HEK293 (cell line): ENCODE measurements around the gene FZR1.

Experiments
- BCL11B ChIP-seq: fragments of 450-650 bp; formaldehyde crosslinking; IDR thresholded peaks from 2 replicates; pipeline ENCODE4 v1.5.1; 2016; ENCODE audit warnings: low read depth, missing biosample characterization, missing genetic modification characterization
- FEZF1 ChIP-seq: fragments of 450-650 bp; formaldehyde crosslinking; IDR thresholded peaks from 2 replicates; pipeline ENCODE4 v1.5.1; 2016; ENCODE audit warnings: missing biosample characterization, missing genetic modification characterization
- HIC1 ChIP-seq: fragments of 450-650 bp; formaldehyde crosslinking; IDR thresholded peaks from 2 replicates; pipeline ENCODE4 v1.5.1; 2016; ENCODE audit warnings: missing biosample characterization, missing genetic modification characterization
- HOXD13 ChIP-seq: sonication (generic); formaldehyde crosslinking; IDR thresholded peaks from 2 replicates; pipeline ENCODE4 v1.8.0; 2022; ENCODE audit warnings: missing genetic modification reagents, borderline replicate concordance
- KLF9 ChIP-seq: fragments of 450-650 bp; formaldehyde crosslinking; IDR thresholded peaks from 2 replicates; pipeline ENCODE4 v1.5.1; 2016; ENCODE audit warnings: missing biosample characterization, missing genetic modification characterization, low read depth
- PRDM2 ChIP-seq: fragments of 450-650 bp; formaldehyde crosslinking; IDR thresholded peaks from 2 replicates; pipeline ENCODE4 v1.5.1; 2016; ENCODE audit warnings: missing biosample characterization, missing genetic modification characterization, borderline replicate concordance
- SP3 ChIP-seq: fragments of 450-650 bp; formaldehyde crosslinking; IDR thresholded peaks from 2 replicates; pipeline ENCODE4 v1.5.1; 2016; ENCODE audit warnings: missing biosample characterization, missing genetic modification characterization
- SP7 ChIP-seq: fragments of 450-650 bp; formaldehyde crosslinking; IDR thresholded peaks from 2 replicates; pipeline ENCODE4 v1.5.1; 2016; ENCODE audit warnings: missing biosample characterization, missing genetic modification characterization
- YY1 ChIP-seq: fragments of 450-650 bp; formaldehyde crosslinking; IDR thresholded peaks from 2 replicates; pipeline ENCODE4 v1.5.1; 2018; ENCODE audit warnings: missing biosample characterization, missing genetic modification characterization
- ZBTB20 ChIP-seq: fragments of 450-650 bp; formaldehyde crosslinking; IDR thresholded peaks from 2 replicates; pipeline ENCODE4 v1.5.1; 2016; ENCODE audit warnings: missing biosample characterization, missing genetic modification characterization
- ZBTB26 ChIP-seq: fragments of 450-650 bp; formaldehyde crosslinking; optimal IDR thresholded peaks from 2 replicates; pipeline ENCODE3; 2016; ENCODE audit warnings: missing biosample characterization, mild to moderate bottlenecking, missing genetic modification characterization
- ZFP69B ChIP-seq: fragments of 450-650 bp; formaldehyde crosslinking; IDR thresholded peaks from 2 replicates; pipeline ENCODE4 v1.5.1; 2016; ENCODE audit warnings: missing biosample characterization, missing genetic modification characterization
- ZNF140 ChIP-seq: fragments of 450-650 bp; formaldehyde crosslinking; IDR thresholded peaks from 2 replicates; pipeline ENCODE4 v1.5.1; 2016; ENCODE audit warnings: missing biosample characterization, missing genetic modification characterization
- ZNF146 ChIP-seq: fragments of 450-650 bp; formaldehyde crosslinking; IDR thresholded peaks from 2 replicates; pipeline ENCODE4 v1.5.1; 2016; ENCODE audit warnings: missing biosample characterization, missing genetic modification characterization
- ZNF175 ChIP-seq: fragments of 450-650 bp; formaldehyde crosslinking; IDR thresholded peaks from 2 replicates; pipeline ENCODE4 v1.5.1; 2016; ENCODE audit warnings: missing biosample characterization, missing genetic modification characterization
- ZNF239 ChIP-seq: fragments of 450-650 bp; formaldehyde crosslinking; IDR thresholded peaks from 2 replicates; pipeline ENCODE4 v1.5.1; 2016; ENCODE audit warnings: missing biosample characterization, missing genetic modification characterization
- ZNF26 ChIP-seq: fragments of 450-650 bp; formaldehyde crosslinking; IDR thresholded peaks from 2 replicates; pipeline ENCODE4 v1.5.1; 2016; ENCODE audit warnings: missing biosample characterization, missing genetic modification characterization
- ZNF394 ChIP-seq: fragments of 450-650 bp; formaldehyde crosslinking; IDR thresholded peaks from 2 replicates; pipeline ENCODE4 v1.5.1; 2016; ENCODE audit warnings: missing biosample characterization, missing genetic modification characterization, mild to moderate bottlenecking, moderate library complexity, borderline replicate concordance
- ZNF555 ChIP-seq: fragments of 450-650 bp; formaldehyde crosslinking; conservative IDR thresholded peaks from 2 replicates; pipeline ENCODE4 v1.5.1; 2017; ENCODE audit warnings: missing biosample characterization, mild to moderate bottlenecking, missing genetic modification characterization, inconsistent platforms
- ZNF561 ChIP-seq: fragments of 450-650 bp; IDR thresholded peaks from 2 replicates; pipeline ENCODE4 v1.5.1; 2018; ENCODE audit warnings: missing biosample characterization, missing genetic modification characterization, borderline replicate concordance
- ZNF580 ChIP-seq: fragments of 450-650 bp; formaldehyde crosslinking; IDR thresholded peaks from 2 replicates; pipeline ENCODE4 v1.5.1; 2016; ENCODE audit warnings: missing biosample characterization, missing genetic modification characterization
- ZSCAN5A ChIP-seq: fragments of 450-650 bp; formaldehyde crosslinking; IDR thresholded peaks from 2 replicates; pipeline ENCODE4 v1.5.1; 2016; ENCODE audit warnings: missing biosample characterization, missing genetic modification characterization

Gene FZR1

GRCh38 chr19:3505598-3506383 lies at the start of gene FZR1 (continued):
- peak; percentile 60; the same call in 1 of the 2 replicates for TF ChIP-seq ZSCAN5A (tag by site-specific recombination)
- TF ChIP-seq HIC1 (tag by site-specific recombination): peak; percentile 96
- peak; percentile 89 for TF ChIP-seq SP3 (tag by site-specific recombination)
- peak; percentile 48; the same call in 1 of the 2 replicates for TF ChIP-seq ZNF394 (tag by site-specific recombination)
- peak; percentile 59; the same call in 1 of the 2 replicates for TF ChIP-seq SP7 (tag by site-specific recombination)
- TF ChIP-seq ZNF175 (tag by site-specific recombination): no peak
- TF ChIP-seq ZBTB20 (tag by site-specific recombination): peak; percentile 8; the same call in 1 of the 2 replicates
- no peak; the same call in 1 of the 2 replicates for TF ChIP-seq FEZF1 (tag by site-specific recombination)
- TF ChIP-seq ZNF146 (tag by site-specific recombination): no peak
- TF ChIP-seq ZNF555: no peak
- peak; percentile 14; the same call in 1 of the 2 replicates for TF ChIP-seq BCL11B
- TF ChIP-seq ZNF26: no peak
- TF ChIP-seq KLF9 (tag by site-specific recombination): peak; percentile 97
- TF ChIP-seq ZNF140: no peak
- TF ChIP-seq ZFP69B (tag by site-specific recombination): peak; percentile 71
- no peak for TF ChIP-seq ZNF239
- TF ChIP-seq HOXD13 (CRISPR knock-in tag): no peak
- peak; percentile 66 for TF ChIP-seq ZBTB26 (tag by site-specific recombination)
- peak; percentile 65; the same call in 1 of the 2 replicates for TF ChIP-seq ZNF561 (tag by site-specific recombination)
- peak; percentile 38; the same call in 1 of the 2 replicates for TF ChIP-seq ZNF580 (tag by site-specific recombination)
- TF ChIP-seq PRDM2 (tag by site-specific recombination): no peak
- peak; percentile 48; the same call in 1 of the 2 replicates for TF ChIP-seq YY1 (tag by site-specific recombination)
